ENCODE measurements around the gene WNT4.

WNT4 gene

GRCh38 chr1:22163137-22163536 is 20.2 kb upstream of the WNT4 start:
- no peak for DNase-seq

- no peak for DNase-seq
Observed at GRCh38 chr1:22159891-22160290, 17.0 kb upstream of the WNT4 start.

- no peak for DNase-seq
Observed at GRCh38 chr1:22158654-22159053, 15.8 kb upstream of the WNT4 start.

- no peak for DNase-seq
Observed at GRCh38 chr1:22157359-22157966, 14.6 kb upstream of the WNT4 start.

- DNase-seq: no peak
Observed at GRCh38 chr1:22155517-22155916, 12.6 kb upstream of the WNT4 start.

GRCh38 chr1:22154626-22155025 is 11.7 kb upstream of the WNT4 start:
- no peak for DNase-seq

- DNase-seq: no peak
Observed at GRCh38 chr1:22153660-22154437, 11.0 kb upstream of the WNT4 start.

GRCh38 chr1:22150923-22151322 is 8.0 kb upstream of the WNT4 start:
- DNase-seq: no peak

GRCh38 chr1:22142315-22143064 is 407 bp downstream of the WNT4 start:
- no peak for DNase-seq

- no peak for DNase-seq
Observed at GRCh38 chr1:22141554-22142314, 1.2 kb downstream of the WNT4 start.

- no peak for DNase-seq
Observed at GRCh38 chr1:22140694-22141093, 2.2 kb downstream of the WNT4 start.

- DNase-seq: no peak
Observed at GRCh38 chr1:22139817-22140216, 3.1 kb downstream of the WNT4 start.

GRCh38 chr1:22139066-22139594 is 3.8 kb downstream of the WNT4 start:
- no peak for DNase-seq

GRCh38 chr1:22137004-22137720 is 5.7 kb downstream of the WNT4 start:
- DNase-seq: no peak

GRCh38 chr1:22133931-22134324 is 9.0 kb downstream of the WNT4 start:
- DNase-seq: no peak

GRCh38 chr1:22133247-22133930 is 9.5 kb downstream of the WNT4 start:
- no peak for DNase-seq

- DNase-seq: no peak
Observed at GRCh38 chr1:22132517-22133235, 10.2 kb downstream of the WNT4 start.

- peak; percentile 31 to 45 (median 34) for DNase-seq
Observed at GRCh38 chr1:22131875-22132486, 10.9 kb downstream of the WNT4 start.

- DNase-seq: no peak
Observed at GRCh38 chr1:22131062-22131461, 11.8 kb downstream of the WNT4 start.

GRCh38 chr1:22129501-22130117 is 13.3 kb downstream of the WNT4 start:
- DNase-seq: no peak

All from T-helper 1 cell (primary cell).